Gastrocnemius medialis (tissue), 4 donors: ENCODE data around the gene IRF2BPL.

Experiments used
- CTCF ChIP-seq, 5 experiments: fragments of 450-650 bp in 3 of 5; fragments of 200-600 bp in 2 of 5; sonication (generic) in 2 of 5; IDR thresholded peaks in 4 of 5; conservative IDR thresholded peaks in 1 of 5; 1 replicate in 4 of 5; 2 replicates in 1 of 5; pipeline ENCODE4 v1.5.1; 2016 to 2019; ENCODE audit warnings: antibody characterized with exemption in 5 of 5, mild to moderate bottlenecking in 3 of 5, moderate library complexity in 3 of 5
- POLR2A ChIP-seq, 2 donors: fragments of 450-650 bp; IDR thresholded peaks; one replicate each; pipeline ENCODE4 v1.6.1; 2017; ENCODE audit warnings: antibody characterized with exemption in 2 of 2, mild to moderate bottlenecking in 2 of 2, moderate library complexity in 2 of 2

- no peak for TF ChIP-seq CTCF (IDR thresholded peaks at IDR 0.05 in 4 of 5, conservative IDR thresholded peaks at IDR 0.05 in 1 of 5)
- TF ChIP-seq POLR2A (IDR thresholded peaks at IDR 0.05): no peak
Measured at GRCh38 chr14:77002335-77002734, 26.2 kb downstream of the IRF2BPL start.
